ENCODE measurements around the gene NEUROD1. TPM values are rescaled to one million over a fixed set of nuclear protein-coding genes. Genes with fewer than 3 reads are reported as not detected.

The NEUROD1 gene
- total RNA-seq, 1 experiment from 2014 or later, result not detected

DNA sequence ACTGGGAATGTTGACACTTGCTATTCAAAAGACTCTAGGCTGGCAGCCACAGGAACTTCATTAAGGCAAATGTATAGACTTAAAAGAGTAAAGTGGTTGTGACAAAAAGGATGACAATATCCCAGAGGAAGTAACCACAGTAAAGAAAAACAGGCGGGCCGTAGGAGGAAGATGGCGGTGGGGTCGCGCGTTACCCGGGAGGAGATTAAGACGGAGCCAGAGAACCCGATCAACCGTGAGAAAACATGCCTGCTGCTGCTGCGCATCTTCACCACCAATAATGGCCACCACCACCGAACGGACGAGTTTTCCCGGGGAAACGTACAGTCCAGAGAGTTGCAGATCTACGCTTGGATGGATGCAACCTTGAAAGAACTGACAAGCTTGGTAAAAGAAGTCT is 14.0 kb upstream of the NEUROD1 start:
- Histone ChIP-seq H3K27ac (ENCODE audit: low read length) (no peak overlapping the region), H3K9me2 (replicated peaks; ENCODE audit: low read length) (no peaks in the 10 kb centered on the region), H3K4me3 (ENCODE audit: low read length) (no peak overlapping the region), H3K4me2 (ENCODE audit: low read length) (no peak overlapping the region), H3K27me3 (ENCODE audit: low read length) (no peaks in the 10 kb centered on the region), H4K20me1 (ENCODE audit: low read length) (no peaks in the 10 kb centered on the region), H2AFZ (ENCODE audit: low read length) (no peak overlapping the region), H3F3A (ENCODE audit: low read length, unreplicated experiment) (no peaks in the 10 kb centered on the region), H3K4me1 (ENCODE audit: insufficient read depth, low read length) (no peaks in the 10 kb centered on the region), H3K79me2 (ENCODE audit: low read length) (no peaks in the 10 kb centered on the region), H3K9me3 (ENCODE audit: low read length) (no peaks in the 10 kb centered on the region), H3K9ac (ENCODE audit: low read length) (no peak overlapping the region), H3K36me3 (ENCODE audit: low read depth, low read length) (no peaks in the 10 kb centered on the region)
- ChIA-PET POLR2A (ENCODE audit: unreplicated experiment) (no interaction called here), CTCF (no interaction called here)
- intact Hi-C loops (cut with micrococcal nuclease), result no loop called here
- DNase-seq (no peak), ATAC-seq (no peak)
- TF ChIP-seq EZH2 (IDR thresholded peaks at IDR 0.05; ENCODE audit: low read length, unreplicated experiment), result no peak
- TF ChIP-seq, protein P1, sequence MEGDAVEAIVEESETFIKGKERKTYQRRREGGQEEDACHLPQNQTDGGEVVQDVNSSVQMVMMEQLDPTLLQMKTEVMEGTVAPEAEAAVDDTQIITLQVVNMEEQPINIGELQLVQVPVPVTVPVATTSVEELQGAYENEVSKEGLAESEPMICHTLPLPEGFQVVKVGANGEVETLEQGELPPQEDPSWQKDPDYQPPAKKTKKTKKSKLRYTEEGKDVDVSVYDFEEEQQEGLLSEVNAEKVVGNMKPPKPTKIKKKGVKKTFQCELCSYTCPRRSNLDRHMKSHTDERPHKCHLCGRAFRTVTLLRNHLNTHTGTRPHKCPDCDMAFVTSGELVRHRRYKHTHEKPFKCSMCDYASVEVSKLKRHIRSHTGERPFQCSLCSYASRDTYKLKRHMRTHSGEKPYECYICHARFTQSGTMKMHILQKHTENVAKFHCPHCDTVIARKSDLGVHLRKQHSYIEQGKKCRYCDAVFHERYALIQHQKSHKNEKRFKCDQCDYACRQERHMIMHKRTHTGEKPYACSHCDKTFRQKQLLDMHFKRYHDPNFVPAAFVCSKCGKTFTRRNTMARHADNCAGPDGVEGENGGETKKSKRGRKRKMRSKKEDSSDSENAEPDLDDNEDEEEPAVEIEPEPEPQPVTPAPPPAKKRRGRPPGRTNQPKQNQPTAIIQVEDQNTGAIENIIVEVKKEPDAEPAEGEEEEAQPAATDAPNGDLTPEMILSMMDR (conservative IDR thresholded peaks at IDR 0.05; ENCODE audit: low read depth, low read length), result no peak
- TF ChIP-seq EZH2phosphoT487 (IDR thresholded peaks at IDR 0.05; ENCODE audit: borderline replicate concordance, low read length), result no peak
- no TSS peak for BruUV-seq (replicated peaks)

DNA sequence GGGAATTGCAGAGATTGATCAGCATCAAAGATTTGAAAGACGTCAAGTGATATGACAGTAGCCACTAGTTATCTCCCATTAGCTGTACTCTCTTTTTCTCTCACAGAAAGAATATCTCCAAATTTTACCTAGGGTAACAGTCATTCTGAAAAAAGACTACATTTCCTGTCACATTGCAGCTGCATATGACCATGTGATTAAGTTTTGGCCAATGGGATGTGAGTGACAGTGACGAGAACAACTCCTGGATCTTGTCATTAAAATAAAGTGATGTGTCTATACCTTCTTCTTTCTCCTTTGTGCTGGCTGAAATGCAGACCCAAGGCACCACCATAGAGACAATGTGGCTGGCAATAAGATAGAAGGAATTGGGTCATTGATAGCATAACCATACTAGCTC is 10.5 kb upstream of the NEUROD1 start:
- no peak overlapping the region for H2AFZ ChIP-seq (ENCODE audit: low read length)
- DNase-seq (no peak), ATAC-seq (no peak)
- no peaks in the 10 kb centered on the region for H3K4me1 ChIP-seq (ENCODE audit: insufficient read depth, low read length)
- intact Hi-C loops (cut with micrococcal nuclease), result no loop called here
- H3K4me2 ChIP-seq (ENCODE audit: low read length), result no peak overlapping the region
- H3K27ac ChIP-seq (ENCODE audit: low read length), result no peak overlapping the region
- ChIA-PET CTCF (no interaction called here), POLR2A (ENCODE audit: unreplicated experiment) (no interaction called here)
- TF ChIP-seq EZH2 (IDR thresholded peaks at IDR 0.05; ENCODE audit: low read length, unreplicated experiment), result no peak
- TF ChIP-seq EZH2phosphoT487 (IDR thresholded peaks at IDR 0.05; ENCODE audit: borderline replicate concordance, low read length), result no peak
- TF ChIP-seq, protein P1 (conservative IDR thresholded peaks at IDR 0.05; ENCODE audit: low read depth, low read length), result no peak
- no peak overlapping the region for H3K9ac ChIP-seq (ENCODE audit: low read length)
- H3K4me3 ChIP-seq (ENCODE audit: low read length), result no peak overlapping the region
- no TSS peak for BruUV-seq (replicated peaks)
- no peaks in the 10 kb centered on the region for H3K9me3 ChIP-seq (ENCODE audit: low read length)
- no peaks in the 10 kb centered on the region for H4K20me1 ChIP-seq (ENCODE audit: low read length)
- no peaks in the 10 kb centered on the region for H3F3A ChIP-seq (ENCODE audit: low read length, unreplicated experiment)
- H3K27me3 ChIP-seq (ENCODE audit: low read length), result peaks cover 8% of the 10 kb centered on the region; the same call in 1 of the 2 replicates
- H3K9me2 ChIP-seq (replicated peaks; ENCODE audit: low read length), result no peaks in the 10 kb centered on the region
- no peaks in the 10 kb centered on the region for H3K79me2 ChIP-seq (ENCODE audit: low read length)
- no peaks in the 10 kb centered on the region for H3K36me3 ChIP-seq (ENCODE audit: low read depth, low read length)

DNA sequence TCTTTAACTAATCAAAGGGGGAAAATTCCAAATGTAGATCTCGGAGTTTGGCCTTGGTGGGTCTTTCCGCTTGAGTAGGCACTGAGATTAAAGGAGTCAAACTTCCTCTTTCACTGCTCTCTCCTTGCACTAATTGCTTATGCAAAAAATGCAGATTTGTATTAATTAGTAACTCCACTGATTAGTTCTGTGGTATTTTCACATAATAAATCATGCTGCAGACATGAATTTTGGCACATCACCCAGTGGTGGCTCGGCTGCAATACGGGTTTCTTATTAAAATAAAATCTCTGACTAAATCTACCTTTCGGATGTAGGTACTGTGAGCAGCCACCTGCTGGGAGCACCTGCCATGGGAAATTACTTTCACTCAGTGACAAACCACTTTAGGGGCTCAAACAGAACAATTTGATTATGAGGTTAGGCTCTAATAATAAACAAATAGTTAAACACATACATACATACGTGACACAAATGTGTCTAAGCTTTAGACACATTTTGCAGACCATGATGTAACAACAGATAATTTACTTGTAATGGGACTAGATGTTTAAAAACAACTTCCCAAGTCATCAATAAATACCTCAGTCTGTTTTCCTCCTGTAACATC is 6.4 kb upstream of the NEUROD1 start:
- H4K20me1 ChIP-seq (ENCODE audit: low read length), result no peaks in the 10 kb centered on the region
- H3K9ac ChIP-seq (ENCODE audit: low read length), result no peak overlapping the region
- no peak overlapping the region for H3K4me3 ChIP-seq (ENCODE audit: low read length)
- intact Hi-C loops (cut with micrococcal nuclease), result no loop called here
- CTCF ChIA-PET, result no interaction called here
- POLR2A ChIA-PET (ENCODE audit: unreplicated experiment), result no interaction called here
- no peak overlapping the region for H3K27ac ChIP-seq (ENCODE audit: low read length)
- TF ChIP-seq EZH2phosphoT487 (IDR thresholded peaks at IDR 0.05; ENCODE audit: borderline replicate concordance, low read length), result no peak
- no peak for TF ChIP-seq EZH2 (IDR thresholded peaks at IDR 0.05; ENCODE audit: low read length, unreplicated experiment)
- TF ChIP-seq, protein P1 (conservative IDR thresholded peaks at IDR 0.05; ENCODE audit: low read depth, low read length), result no peak
- H3F3A ChIP-seq (ENCODE audit: low read length, unreplicated experiment), result no peaks in the 10 kb centered on the region
- H3K79me2 ChIP-seq (ENCODE audit: low read length), result no peaks in the 10 kb centered on the region
- ATAC-seq (no peak), DNase-seq (no peak)
- peaks cover 17% of the 10 kb centered on the region for H3K27me3 ChIP-seq (ENCODE audit: low read length)
- no peaks in the 10 kb centered on the region for H3K9me2 ChIP-seq (replicated peaks; ENCODE audit: low read length)
- no peak overlapping the region for H2AFZ ChIP-seq (ENCODE audit: low read length)
- no peaks in the 10 kb centered on the region for H3K36me3 ChIP-seq (ENCODE audit: low read depth, low read length)
- BruUV-seq (replicated peaks), result no TSS peak
- no peaks in the 10 kb centered on the region for H3K9me3 ChIP-seq (ENCODE audit: low read length)
- H3K4me1 ChIP-seq (ENCODE audit: insufficient read depth, low read length), result no peaks in the 10 kb centered on the region
- no peak overlapping the region for H3K4me2 ChIP-seq (ENCODE audit: low read length)
